HG02642 (cell line): ENCODE results near the gene GRPEL1.
A peak's percentile ranks its signal among the peaks of the same experiment; 100 is the strongest.
"Not testable (repeated sequence)": the region's sequence is repeated elsewhere in the genome, so short reads cannot be mapped to it uniquely, and the experiment has no call there.

Experiments used
- ATAC-seq: cut with Tn5 transposase; IDR thresholded peaks from one replicate; pipeline ENCODE4 v1.9.1; 2021; ENCODE audit warnings: mild to moderate bottlenecking; ENCODE audit not compliant: unreplicated experiment, poor library complexity

The GRPEL1 gene

DNA sequence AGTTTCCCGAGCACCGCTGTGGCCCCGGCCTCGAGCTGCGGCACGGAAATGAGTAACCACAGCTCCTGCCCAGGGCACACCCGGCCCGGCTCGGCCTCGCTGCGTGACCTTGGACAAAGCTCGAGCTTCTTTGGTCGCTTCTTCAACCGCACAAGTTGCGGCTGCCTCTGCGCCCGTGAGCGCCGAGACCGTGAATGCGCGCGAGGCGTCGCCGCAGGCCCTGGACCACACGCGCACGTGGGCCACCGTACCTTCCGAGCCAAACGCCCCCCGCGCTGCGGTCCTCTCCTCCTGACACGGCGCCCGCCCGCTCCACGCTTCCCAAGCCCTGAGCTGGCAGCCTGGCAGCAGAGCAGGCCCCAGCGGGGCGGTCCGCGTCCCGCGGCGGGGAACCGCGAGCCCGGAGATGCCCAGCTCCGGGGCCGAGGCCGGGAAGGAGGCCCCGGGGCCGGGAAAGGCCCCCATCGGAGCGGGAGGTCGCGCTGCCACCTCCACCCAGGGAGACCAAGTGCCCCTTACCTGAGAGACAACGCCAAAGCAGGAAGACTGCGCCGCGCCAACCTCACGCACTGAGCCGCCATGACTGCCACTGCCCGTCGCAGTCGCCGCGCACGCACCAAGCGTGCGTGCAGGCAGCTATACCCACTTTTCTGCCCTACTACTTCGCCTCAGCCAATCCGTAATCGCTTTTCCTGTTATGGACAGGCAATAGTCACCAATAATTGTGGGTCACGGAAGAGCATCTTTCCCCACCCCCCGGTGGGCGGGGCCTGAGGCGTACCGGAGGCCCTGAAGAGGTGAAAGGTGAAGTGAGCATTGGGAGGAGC lies at the start of gene GRPEL1:
Gene GRPEL1, minus strand, starts transcription at position 613 of the 827 bp plus-strand sequence. Its CDS starts 32 bp downstream, at position 581.
- ATAC-seq: peak; percentile 90

DNA sequence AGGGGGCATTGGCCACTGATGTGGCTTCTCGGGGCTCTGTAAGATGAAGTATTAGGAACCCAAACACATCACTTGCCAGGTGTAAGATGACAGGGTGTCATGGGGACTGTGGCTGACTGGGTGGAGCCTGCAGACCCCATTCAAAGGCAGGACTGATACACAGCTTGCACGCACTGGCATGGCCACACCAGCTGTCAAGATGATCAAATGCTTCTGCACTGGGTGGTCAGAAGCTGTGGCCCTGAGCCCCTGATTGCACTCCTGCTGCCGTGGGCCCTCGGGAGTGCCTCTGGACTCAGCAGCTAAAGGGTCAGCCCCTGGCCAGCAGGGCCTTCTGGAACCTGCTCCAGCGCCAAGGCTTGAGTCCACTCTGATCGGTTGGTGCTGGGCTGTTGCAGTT lies 48.8 kb upstream of the GRPEL1 start:
- ATAC-seq: no peak

DNA sequence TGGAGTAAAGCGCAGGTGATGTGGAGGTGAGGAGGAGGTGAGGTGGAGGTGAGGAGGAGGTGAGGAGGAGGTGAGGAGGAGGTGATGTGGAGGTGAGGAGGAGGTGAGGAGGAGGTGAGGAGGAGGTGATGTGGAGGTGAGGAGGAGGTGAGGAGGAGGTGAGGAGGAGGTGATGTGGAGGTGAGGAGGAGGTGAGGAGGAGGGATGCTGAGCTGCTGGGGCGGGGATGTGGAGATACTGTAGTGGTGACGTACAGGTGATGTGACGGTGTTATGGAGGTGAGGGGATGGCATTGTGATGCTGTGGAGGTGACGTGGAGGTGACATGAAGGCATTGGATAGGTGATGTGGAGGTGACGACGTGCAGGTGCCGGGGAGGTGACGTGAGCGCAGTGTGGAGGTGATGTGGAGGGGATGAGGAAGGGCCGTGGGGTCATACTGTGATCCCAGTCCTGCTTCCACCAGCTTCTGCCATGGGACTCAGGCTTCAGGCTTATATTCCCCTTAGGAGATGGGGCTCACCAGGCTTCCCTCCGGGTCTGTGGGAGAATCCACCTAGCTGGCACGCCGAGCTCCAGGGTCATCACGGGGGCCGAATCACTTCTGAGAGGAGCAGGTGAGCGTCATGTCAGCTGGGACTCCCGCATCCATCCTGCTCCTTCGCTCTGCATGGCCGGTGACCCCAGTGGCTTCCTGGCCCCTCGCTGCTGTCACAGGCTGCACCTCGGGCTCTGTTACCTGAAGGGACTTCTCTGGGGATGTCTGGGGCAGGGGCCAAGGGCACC lies 47.9 kb upstream of the GRPEL1 start:
- no peak for ATAC-seq

DNA sequence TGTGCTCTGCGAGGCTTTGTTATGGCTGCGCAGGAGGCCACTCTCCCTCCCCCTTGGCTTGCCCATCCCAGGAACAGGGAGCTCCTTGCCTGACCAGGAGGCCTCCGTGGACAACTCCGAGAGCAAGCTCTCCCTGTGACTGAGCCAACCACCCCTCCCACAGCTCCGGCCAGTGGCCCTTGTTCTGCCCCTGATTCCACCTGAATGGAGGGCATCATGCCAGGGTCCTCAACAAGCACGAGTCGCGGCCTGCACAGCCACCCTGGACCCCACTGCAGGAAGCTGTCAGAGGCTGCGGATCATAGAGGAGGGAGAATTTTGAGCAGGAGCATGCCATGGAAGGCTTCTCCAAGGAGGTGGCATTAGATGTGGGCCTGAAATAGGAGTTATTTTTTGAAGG lies 44.8 kb upstream of the GRPEL1 start:
- ATAC-seq: no peak

DNA sequence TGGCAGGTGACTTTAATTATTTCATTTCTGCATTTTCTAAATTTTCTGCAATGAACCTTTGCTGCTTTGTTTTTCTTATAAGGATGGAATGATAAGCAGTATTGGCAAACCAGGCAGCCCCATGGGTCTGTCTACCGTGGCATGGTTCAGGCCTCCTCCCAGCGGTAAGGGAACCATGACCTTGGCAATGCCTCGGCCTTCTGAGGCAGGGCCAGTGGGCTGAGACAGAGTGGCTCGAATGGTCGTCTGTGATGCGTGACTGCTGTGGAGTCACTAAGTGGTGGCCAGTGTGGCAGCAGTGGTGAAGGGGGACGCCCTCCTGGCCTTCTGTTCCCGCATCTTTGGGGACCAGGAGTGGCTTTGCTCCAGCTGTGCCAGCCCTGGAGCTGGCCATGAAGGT lies 43.6 kb upstream of the GRPEL1 start:
- ATAC-seq: no peak

DNA sequence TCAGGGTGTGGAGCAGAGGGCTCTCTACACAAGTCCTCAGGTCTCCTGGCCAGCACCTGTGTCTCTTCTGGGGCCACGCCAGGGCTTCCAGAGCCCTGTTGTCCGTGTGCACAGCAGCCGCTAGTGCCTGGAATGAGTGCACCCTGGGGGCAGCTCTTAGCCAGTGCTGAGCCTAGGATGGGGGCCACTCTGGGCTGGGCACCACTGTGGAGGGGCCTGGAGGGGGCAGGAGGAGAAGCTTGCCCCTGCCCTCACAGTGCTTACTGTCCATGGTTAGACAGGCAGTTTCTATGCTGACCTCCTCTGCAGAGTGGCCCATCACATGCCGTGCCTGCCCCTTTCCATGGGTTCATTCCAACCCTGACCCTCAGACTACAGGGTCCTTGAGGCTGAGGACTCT lies 42.7 kb upstream of the GRPEL1 start:
- no peak for ATAC-seq

DNA sequence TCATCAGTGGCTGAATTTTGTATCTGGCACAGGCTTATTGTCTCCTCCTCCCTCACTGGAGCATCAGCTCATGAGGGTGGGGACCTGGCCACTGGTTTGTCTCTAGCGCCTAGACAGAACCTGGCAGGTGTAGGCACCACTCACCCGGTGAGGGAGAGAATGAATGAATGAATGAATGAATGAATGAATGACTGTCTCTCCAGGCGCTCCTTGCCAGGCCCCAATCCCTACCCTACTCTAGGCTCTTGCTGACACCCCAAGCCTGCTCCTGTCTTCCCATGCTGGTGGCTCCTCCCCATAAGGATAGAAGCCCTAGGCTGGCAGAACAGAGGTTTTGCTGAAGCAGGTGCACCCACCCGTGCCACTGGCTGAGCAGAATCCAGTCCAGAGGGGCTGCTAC lies 41.3 kb upstream of the GRPEL1 start:
- ATAC-seq: no peak

DNA sequence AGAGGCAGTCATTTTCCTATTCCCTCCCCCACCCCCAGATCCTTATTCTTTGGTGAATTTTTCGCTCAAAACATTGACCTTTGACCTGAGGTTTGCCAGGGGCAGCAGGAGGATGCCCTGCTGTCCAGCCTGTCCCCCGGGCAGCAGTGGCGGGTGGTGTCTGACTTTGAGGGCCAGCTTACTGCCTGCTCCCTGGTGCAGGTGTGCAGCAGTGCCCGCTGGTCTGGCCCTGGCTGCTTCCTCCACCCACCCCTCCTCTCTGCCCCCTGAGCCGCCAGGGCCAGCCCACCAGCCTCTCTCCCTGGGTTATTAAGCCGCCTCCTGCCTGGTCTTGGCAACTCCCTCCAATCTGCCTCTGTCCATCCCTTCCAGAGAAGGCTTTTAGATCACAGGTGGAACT lies 40.8 kb upstream of the GRPEL1 start:
- ATAC-seq: no peak

DNA sequence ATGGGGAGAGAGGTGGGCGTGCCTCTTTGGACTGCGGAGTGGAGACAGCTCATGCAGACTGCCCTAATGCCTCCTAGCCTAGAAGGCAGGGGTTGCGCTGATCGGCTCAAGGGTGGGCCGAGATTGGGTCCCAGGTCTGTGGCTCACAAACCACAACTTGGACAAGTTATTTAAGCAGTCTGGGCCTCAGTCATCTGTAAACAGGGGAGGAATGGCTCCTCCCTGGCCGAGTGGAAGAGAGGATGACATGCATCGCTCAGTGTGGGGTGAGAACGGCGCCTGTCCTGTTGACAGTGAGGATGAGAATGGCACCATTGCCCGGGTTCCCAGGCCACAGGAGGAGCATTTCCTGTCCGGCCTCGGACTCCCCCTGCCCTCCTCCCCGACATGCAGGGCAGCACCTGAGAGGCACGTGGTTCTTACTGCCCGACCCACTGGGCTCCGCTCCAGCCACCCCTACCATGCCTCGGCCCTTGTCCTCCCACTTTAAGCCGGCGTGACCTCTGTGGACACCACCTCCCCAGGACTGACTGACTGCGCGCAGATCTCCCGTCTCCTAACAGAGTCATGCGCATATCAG lies 40.3 kb upstream of the GRPEL1 start:
- no peak for ATAC-seq

DNA sequence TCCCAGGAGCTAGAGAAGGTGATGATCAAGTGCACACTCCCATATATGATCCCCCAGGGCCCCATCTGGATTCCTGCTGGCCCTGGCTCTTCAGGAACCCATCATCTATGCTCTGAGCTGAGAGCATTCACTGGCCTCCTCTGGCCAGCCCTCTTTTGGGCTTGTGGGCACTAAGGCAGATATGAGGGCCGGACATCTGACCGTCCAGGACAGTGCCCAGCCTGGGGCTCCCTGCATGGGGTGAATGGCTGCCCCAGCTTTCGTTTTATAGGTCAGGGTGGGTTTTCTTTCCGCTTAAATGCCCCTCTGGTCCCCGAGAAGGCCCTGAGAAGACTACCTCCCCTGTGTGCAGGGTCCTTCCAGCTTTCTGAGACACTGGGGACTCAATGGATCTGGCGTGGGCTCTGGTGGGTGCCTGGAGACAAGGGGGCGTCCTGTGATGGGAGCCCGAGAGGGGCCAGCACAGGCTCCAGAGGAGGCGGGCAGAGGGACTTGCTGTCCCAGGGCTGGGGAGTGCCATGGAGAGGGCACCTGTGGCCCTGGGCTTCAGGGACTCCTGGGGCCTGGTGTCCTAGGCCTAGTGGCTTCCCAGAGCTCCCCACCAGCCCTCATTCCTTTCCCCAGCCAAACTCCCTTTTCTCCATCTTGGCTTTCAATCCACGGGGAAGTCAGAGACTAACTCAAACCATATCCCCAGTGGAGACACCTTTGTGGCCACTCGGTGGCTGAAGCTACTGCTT lies 39.5 kb upstream of the GRPEL1 start:
- ATAC-seq: no peak

DNA sequence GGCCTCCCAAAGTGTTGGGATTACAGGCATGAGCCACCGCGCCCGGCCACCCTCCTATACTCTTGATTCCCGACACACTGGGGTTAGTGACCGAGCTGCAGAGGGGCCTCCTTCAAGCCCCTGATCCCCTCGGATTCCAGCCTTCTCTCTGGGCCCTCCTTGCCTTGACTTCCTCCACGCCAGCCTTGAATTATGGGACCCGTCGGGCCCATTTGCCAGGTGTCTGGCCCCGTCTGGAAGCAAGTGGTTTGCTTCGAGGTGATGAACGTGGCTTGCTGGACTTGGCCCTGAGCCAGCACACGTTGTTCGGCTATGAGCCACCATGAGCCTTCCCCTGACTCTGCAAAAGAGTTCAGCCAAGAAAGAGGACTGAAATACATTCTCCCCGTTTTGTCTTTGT lies 37.4 kb upstream of the GRPEL1 start:
- ATAC-seq: no peak

DNA sequence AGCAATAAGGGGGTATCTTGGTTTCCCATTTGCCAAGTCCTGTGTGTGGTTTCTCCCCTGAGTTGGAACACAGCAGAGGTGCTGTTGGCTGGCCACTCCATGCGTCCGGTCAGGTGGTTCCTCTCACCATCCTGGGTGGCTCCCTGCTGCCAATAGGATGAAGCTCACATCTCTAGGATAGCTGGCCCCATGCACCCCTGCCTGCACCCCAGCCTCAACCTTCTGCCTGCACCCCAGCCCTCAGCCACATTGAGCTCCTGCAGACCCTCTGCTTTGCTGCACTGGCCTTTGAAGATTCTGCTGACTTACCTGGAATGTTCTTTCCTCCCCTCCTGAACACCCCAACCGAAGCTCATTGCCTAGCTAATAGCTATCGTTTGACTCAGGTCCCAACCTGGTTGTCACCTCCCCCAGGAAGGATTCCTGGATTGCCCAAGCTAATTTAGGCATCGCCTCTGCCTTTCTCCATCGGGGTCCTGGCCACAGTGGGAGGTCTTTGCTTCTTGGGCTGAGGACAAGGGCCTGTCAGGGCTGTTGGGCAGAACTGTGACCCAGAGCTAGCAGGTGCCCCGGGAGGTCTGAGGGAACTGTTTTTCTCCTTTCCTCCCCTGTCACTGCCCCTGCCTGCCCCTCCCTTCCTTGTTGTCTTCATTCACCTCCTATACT lies 36.6 kb upstream of the GRPEL1 start:
- ATAC-seq: no peak

DNA sequence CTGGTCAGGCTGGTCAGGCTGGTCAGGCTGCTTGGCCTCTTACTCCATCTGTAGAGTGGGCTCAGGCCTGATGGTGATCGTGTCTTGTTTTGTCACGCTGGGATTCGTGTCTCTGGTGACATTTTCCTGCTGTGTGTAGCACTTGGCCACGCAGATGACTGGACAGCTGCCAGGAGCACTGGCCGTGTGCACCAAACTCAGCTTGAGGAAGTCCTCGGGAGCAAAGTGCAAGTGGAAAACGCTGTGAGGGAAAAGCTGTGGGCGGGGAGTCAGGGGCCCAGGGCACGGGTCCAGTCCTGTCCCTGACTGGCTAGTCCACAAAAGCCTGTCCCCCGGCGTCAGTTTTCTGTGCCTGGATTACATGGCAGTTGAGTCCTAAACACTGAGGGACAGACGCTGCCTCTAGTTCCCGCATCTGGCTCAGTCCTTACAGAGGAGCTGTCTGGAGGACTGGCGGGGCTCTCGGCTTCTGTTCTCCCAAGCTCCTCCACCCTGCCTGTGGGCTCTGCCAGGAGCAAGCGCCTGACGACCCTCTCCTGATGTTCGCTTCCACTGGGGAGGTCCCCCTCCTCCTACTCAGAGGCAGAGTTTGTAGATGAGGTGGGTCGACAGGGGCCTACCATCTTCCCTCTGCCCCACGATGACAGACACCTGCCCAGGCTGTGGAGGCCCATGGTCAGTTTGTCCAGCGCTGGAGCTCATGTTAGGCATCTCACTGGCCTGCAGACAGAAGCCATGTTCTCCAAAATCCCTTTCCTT lies 35.9 kb upstream of the GRPEL1 start:
- ATAC-seq: no peak

DNA sequence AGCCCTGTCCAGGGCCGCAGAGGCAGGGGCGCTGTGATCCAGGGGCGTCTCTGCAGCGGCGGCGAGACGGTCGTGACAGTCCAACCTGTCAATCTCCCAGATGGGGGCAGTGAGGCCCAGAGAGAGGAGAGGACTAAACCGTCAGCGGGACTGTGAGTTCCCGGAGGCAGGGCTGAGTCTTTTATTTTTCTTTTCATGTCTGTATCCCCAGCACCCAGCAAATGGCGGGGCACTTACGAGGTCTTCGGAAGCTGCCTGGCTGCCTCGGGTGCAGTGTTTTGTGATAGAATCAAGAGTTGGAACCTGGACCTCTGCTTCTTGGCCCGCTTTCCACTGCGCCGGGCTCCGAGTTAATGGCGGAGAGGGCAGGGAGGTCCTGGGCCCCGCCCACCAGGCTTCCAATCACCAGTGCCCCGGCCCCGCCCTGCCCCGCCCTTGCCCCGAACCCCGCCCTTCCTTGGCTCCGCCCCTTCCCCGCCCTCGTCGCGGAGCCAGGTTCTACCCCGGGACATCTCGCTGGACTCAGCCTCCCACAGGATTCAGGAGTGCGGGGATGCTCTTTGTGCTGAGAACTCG lies 35.3 kb upstream of the GRPEL1 start:
- peak; percentile 86 for ATAC-seq

DNA sequence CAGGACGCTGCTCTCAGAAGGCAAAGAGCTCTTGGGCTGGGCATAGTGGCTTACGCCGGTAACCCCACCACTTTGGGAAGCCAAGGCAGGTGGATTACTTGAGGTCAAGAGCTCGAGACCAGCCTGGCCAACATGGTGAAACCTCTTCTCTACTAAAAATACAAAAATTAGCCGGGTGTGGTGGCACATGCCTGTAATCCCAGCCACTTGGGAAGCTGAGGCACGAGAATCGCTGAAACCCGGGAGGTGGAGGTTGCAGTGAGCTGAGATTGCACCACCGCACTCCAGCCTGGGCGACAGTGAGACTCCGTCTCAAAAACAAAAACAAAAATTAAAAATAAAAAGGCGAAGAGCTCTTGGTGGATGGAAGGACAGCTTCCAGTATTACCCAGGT lies 34.6 kb upstream of the GRPEL1 start:
- ATAC-seq: not testable (repeated sequence)

DNA sequence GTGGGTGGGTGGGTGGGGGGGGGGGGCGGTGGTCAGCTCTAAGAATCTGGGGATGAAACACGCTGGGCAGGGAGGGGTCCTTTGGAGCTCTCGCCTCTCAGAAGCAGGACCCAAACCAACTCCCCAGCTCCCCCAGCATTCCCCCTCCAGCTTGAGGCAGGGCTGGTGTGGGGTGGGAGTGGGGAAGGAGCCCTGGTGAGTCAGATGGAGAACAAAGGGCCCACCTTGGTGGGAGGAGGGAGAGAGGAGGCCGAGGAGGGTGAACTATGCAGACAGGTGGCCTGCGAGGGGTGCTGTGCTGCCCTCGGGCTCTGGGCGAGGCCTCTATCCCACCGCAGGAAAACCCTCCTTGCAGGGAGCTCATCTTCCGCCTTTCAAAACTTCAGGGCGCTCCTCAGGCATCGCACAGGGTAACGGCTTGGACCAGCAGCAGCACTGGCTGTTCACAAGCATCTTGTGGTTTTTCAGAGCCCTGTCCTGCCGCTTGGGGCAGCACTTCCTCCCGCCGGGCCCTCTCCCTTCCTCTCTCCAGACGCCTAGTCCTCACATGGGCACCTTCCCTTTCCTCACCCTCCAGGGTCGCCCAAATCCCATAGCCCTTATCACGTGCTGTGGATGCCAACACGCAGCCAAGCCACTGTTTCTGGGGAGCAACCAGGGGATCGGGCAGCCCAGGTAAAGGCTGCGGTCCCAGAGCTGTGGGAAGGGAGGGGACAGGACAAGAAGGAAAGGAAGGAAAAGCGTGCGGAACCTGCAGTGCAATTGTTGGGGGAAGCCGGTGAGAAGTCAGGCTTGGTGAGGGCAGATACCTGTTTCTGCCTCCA lies 34.0 kb upstream of the GRPEL1 start:
- peak; percentile 65 for ATAC-seq

DNA sequence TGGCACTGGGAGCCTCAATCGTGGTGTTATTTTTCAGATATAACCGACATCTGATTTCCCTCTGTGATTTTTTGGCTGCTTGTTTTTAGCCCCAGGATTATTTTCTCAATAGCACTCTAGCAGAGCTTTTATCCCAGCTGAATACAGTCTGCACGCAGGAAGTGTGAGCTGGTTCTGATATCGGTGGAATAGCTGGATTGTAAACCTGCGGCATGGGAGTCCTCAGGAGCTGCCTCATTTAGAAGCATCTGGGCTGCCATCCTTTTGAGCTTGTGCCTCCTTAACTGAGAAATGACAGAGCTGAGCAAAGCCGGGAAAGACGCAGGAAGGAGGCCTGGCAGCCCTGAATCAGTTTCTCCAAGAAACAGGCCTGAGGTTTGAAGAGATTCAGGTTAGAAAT lies 28.4 kb upstream of the GRPEL1 start:
- no peak for ATAC-seq

DNA sequence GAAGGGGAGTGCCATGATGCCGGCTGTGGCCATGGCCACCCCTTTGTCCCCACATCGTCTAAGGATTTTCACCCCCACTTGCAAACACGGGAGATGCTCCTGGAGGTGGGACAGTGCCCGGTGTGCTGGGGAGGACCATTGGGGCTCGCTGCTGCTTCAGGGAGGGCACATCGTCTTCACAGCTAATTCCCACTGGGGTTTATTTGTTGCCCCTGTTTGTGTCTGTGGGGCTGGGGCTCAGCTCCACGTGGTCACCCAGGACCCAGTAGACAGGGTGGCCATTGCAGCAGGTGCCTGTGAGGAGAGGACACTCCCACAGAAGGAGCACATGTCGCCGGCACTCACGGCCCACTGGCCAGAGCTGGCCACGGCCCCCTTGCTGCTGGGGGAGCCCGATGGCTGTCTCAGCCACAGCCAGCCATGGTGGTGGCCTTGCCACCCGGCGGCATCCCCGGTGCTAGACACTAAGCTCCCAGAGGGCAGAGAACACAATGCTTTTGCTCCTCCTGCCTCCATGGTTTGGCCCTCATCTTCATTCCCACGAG lies 27.8 kb upstream of the GRPEL1 start:
- no peak for ATAC-seq
